KBM-7 (cell line): ENCODE results near the gene EDN2.

Experiments
- DNase-seq: peaks from one replicate; pipeline ENCODE4 v3.0.0-alpha.2; 2015
- in situ Hi-C: fragments of 300-500 bp; cut with MboI; formaldehyde crosslinking; loops from 2 replicates; pipeline ENCODE4 v1.14.3; 2020; ENCODE audit warnings: low sequenced_read_pairs, low pct_unique_long_range_greater_than_20kb, mixed read lengths

The EDN2 gene

DNA sequence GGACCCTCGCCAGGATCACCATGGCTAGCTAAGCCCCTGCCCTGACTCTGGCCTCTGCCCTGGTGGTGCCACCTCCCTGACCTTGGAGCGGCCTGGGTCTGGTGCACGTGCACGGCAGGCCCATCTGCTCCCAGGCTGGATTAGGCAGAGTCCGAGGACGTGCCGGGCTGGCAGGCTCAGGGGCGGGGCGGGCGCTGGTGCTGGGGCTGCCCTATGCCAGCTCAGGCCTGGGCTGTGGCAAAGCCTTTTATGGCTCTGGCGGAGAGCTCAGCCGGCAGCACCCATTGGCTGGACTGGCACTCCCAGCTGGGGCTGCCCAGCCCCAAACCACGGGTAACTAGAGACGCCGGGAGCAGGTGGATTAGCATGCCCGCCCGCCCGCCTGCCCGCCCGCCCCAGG is 17.1 kb upstream of the EDN2 start:
- in situ Hi-C loops = no loop called here
- DNase-seq = no peak

DNA sequence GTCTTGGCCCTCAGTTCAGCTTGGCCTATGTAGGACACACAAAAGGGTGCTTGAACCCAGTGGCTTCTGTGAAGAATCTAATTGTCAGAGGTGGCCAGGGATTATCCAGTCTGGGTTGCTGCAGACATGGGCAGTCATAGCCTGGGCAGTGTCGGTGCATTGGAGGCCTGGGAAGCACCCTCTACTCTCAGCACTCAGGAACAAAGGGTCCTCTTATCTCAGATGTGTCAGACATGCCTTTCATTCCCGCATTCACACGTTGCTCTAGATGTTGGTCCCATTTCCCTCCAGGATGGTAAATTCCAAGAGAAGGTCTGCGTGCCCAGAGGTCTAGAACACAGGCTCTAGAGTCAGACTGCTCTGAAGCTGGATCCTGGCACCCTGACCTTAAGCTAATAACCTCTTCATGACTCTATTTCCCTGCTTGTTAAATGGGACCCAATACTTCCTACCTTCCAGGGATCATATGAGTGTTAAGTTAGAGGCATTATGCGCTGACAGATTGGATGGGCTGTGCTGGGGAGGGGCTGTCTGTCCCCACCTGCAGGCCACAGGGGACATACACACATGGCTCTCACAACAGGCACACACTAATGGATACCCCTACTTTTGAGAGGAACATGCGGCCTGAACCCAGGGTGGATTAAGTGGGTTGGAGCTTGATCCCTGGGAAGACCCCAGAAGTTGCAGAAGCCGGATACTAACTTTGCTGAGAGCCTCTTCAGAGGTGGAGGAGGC is 16.5 kb upstream of the EDN2 start:
- no peak for DNase-seq
- in situ Hi-C loops = no loop called here

DNA sequence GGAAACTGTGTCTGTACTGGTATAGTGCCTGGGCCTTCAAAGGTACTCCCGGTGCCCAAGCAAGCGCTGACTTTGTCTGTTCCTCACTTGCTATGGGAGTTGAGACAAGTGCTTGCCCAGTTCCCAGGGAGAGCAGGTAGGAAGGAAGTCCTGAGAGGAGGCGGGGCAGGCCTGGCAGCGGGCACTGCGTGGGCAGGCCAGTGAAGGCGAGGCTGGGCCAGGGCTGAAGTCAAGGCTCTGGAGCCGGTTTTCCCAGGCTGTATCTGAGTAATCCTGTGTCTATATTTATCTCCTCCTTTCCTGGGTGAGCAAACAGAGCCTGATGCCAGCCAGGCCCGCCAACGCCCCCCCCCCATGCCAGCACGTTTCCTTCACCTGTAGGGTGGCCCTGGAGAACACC is 15.9 kb upstream of the EDN2 start:
- in situ Hi-C loops = no loop called here
- DNase-seq = no peak

GRCh38 chr1:41499591-41499990 is 15.1 kb upstream of the EDN2 start:
- in situ Hi-C loops = no loop called here
- DNase-seq = no peak

GRCh38 chr1:41498804-41499203 is 14.3 kb upstream of the EDN2 start:
- DNase-seq = no peak
- in situ Hi-C loops = no loop called here

- in situ Hi-C loops = no loop called here
- no peak for DNase-seq
Measured at GRCh38 chr1:41498391-41498790, 13.9 kb upstream of the EDN2 start.

DNA sequence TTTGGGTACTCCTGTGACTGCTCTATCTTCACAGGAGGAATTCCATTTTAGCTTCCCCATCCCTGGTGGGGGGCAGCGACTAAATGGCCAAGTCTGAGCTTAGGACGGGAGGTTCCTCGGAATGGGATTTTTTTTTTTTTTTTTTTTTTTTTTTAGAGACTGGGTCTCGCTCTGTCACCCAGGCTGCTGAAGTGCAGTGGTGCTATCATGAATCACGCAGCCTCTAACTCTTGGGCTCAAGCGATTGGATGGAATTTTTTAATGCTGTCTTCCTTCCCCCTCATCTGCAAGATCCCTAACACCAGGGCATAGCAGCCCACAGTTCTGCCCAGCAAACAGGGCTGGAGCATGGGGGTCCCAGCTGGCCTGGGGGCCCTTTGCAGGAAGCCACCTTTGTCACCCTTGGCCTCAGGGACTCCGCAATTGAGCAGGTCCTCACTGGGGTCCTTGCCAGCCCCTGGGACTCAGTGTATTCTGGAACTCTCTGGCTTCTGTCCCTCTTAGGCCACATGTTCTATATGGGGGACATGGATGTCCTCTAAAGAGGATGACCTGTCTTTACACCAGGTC is 13.1 kb upstream of the EDN2 start:
- no peak for DNase-seq
- in situ Hi-C loops = no loop called here

DNA sequence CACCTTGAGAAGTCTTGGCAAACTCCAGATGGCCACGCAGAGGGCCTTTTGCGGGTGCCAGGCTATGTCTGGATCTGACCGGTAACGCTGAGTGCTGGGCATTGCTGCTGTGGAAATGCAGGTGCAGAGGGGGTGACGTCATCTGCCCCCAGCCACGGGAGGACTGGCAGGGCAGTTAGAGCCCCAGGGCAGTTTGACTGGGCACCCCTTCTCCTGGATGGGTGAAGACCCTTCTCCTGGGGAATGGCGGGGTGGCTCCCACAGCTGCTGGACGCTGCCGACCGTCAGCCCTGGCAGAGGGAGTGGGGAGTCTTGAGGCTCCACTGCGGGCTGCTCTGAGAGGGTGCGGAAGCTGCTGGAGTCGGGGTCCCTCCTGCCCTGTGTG is 12.6 kb upstream of the EDN2 start:
- no peak for DNase-seq
- in situ Hi-C loops = no loop called here

DNA sequence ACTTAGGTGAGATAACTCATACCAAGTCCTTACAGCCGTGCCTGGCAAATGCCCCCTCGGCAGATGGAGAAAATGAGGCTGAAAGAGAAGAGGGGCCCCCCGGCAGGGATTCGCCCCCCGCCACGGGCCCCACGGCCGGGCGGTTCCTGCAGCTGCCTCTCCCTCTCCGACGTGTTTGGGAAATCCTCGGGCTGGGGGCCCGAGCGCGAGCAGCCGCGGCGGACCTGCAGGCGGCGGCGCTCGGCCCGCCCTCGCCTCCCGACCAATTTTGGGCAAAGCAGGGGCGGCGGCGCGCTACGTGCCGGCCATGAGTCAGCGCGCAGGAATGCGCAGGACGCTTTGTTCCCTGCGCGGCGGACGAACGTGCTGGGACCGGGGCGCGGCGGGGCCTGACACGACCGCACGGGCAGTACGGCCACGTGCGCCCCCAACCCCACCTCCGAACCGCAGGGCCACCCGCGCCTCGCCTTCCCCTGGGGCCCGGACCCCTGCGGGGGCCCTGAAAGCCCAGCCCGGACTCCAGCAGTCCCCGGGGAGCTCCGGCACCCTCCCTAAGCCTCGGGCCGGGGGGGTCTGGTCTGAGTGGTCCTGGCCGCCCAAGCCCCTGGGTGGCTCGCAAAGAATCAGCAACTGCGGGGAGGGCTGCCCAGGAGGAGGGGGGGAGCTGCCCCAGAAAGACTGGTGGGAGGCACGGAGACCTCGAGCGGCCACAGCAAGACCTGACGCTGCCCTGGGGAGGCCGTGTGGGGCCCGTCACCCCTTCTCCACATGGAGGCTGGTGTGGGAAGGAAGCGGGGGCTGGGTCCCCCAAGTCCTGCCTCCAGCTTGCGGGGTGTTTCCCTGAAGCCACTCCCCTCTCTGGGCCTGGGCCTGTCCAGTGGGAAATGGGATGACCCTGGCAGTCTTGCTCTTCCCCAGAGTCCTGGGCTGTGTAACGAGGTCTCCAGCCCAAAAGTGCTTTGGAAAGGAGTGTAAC is 11.9 kb upstream of the EDN2 start:
- in situ Hi-C loops = no loop called here
- peak; percentile 32 for DNase-seq

DNA sequence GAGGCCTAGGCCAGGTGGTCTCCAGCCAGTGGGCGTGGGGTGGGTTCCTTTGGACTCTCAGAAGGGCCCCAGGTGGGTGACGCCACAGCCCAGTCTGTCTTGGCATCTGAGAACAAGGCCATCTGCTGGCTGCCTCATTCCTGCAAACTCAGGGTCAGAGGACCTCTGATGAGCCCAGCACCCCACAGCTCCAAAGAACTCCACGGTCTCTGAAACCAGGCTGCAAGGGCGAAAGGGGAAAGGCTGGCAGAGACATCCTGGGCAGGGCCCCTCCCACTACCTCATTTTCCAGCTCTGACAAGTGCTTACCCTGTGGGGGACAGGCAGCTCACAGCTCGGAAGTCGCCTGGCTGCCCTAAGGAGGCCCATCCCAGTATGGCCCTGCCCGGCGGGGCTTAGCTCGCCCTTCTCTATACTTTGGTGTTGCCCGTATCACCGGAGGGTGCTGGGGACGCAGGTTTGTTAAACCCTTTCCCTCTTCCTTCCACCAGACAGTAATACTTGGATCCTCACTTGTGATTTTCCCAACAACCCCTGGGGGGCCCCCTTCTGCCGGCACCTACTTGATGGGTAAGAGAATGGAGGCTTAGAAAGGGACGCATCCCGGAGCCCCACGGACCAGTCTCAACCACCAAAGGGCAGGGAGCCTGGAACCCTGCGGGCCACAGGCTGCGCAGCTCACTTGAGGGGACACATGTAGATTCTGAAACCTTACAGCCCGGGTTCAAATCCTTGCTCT is 10.9 kb upstream of the EDN2 start:
- peak; percentile 55 for DNase-seq
- in situ Hi-C loops = no loop called here

- in situ Hi-C loops = no loop called here
- DNase-seq = no peak
Measured at GRCh38 chr1:41494351-41495209, 10.1 kb upstream of the EDN2 start.

DNA sequence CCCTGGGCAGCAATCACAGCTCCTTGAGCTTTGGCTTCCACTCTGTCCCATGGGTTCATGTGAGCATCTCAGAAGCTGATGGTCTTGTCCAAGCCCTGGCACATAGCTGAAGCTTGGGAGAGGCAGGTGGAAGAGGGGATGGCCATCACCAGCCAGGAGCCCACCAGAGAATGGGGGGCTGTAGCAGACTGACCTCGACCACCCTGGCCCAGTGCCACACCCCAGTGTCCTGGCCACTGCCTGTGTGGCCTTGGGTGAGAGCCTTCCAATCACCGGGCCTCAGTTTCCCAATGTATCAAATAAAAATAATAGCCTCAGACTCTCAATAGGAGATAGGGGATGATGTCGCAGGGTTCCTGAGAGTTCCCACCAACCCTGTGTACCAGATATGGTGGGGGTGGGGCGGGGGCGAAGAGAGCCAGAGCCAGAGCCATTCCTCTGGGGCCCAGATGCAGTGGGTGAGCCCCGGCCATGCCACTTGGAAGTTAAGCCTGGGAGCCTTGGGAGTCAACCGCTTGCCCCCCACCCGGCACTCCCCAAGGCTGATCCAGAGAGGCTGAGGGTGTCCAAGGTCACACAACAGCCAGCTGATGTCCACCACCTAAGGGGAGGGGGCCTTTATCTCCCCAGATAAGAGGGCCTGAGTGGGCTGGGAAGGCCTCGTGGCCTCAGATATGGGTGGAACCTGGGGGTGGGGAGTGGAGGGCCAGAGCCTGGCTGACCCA is 9.3 kb upstream of the EDN2 start:
- in situ Hi-C loops = no loop called here
- no peak for DNase-seq

DNA sequence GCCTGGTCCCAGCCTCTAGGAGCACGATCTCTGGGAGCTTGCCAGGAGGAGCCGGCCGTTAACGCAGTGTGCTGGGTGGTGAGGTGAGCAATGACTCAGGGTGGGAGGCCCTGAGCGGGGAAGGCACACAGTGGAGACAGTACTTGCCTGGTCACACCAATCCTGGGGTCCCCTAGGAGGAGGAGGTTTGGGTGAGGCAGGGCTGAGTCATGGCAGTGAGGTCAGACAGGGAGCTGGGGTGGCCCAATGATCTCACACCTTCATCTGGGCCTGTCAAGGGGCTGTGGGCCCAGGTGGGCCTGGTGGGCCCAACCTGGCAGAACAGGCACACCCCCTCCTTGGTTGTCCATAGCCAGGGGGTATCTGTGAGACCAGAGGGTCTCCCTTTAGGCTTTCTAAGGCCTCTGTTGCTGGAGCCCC is 8.6 kb upstream of the EDN2 start:
- no peak for DNase-seq
- in situ Hi-C loops = no loop called here

DNA sequence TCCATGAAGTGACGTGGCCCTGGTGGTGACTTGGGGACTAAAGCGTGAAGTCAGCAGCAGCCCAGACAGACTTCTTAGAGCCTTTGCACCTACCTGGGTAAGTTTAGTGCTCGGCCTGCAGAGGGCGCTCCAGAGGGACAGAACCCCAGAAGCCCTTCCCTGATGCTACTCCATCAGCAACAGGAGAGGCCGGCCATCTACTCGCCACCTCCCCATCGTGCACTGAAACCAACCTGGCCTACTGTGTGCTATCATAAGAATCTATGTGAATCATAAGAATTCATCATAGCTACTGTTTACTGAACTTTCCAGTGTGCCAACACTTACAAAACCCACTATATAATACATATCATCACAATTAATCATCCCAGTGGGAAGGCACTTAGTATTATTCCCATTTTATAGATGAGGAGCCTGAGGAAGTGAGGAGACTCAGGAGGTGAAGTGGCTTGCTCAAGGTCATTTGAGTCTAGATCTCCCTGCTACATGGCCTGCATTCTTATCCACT is 7.9 kb upstream of the EDN2 start:
- peak; percentile 63 for DNase-seq

GRCh38 chr1:41490911-41491310 is 6.4 kb upstream of the EDN2 start:
- DNase-seq = no peak
- in situ Hi-C loops = no loop called here

More for the DNA sequence above, 7.9 kb upstream of the EDN2 start:
- in situ Hi-C loops = no loop called here

DNA sequence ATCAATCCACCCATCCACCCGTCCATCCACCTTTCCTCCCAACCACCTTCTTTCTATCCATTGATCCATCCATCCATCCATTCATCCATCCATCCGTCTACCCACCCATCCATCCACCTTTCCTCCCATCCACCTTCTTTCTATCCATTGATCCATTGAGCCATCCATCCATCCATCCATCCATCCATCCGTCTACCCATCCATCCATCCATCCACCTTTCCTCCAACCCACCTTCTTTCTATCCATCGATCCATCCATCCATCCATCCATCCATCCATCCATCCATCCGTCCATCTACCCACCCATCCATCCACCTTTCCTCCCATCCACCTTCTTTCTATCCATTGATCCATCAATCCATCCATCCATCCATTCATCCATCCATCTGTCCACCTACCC is 5.1 kb upstream of the EDN2 start:
- in situ Hi-C loops = no loop called here
- DNase-seq = no peak

- in situ Hi-C loops = no loop called here
- DNase-seq = no peak
Measured at GRCh38 chr1:41488040-41488951, 3.8 kb upstream of the EDN2 start.
